ENCODE results near the gene TGFA.

- TF ChIP-seq CTCF (IDR thresholded peaks at IDR 0.05; ENCODE audit: poor library complexity) (peak; percentile 10), EZH2phosphoT487 (IDR thresholded peaks at IDR 0.05; ENCODE audit: low read depth, severe bottlenecking, unreplicated experiment) (no peak)
Measured at GRCh38 chr2:70498054-70498453, 55.6 kb downstream of the TGFA start.

Data from hepatocyte (in vitro differentiated cells).